Measurements from ENCODE around the gene SPCS1. TPM values are rescaled to one million over a fixed set of nuclear protein-coding genes. Genes with fewer than 3 reads are reported as not detected.

Gene SPCS1
- total and polyA plus RNA-seq, 9 of the 15 experiments (the other 6 are each of a cell fraction or from before 2014, with no cell fraction given), result 73.9 to 567 (median 127) TPM

- TF ChIP-seq, protein P1, sequence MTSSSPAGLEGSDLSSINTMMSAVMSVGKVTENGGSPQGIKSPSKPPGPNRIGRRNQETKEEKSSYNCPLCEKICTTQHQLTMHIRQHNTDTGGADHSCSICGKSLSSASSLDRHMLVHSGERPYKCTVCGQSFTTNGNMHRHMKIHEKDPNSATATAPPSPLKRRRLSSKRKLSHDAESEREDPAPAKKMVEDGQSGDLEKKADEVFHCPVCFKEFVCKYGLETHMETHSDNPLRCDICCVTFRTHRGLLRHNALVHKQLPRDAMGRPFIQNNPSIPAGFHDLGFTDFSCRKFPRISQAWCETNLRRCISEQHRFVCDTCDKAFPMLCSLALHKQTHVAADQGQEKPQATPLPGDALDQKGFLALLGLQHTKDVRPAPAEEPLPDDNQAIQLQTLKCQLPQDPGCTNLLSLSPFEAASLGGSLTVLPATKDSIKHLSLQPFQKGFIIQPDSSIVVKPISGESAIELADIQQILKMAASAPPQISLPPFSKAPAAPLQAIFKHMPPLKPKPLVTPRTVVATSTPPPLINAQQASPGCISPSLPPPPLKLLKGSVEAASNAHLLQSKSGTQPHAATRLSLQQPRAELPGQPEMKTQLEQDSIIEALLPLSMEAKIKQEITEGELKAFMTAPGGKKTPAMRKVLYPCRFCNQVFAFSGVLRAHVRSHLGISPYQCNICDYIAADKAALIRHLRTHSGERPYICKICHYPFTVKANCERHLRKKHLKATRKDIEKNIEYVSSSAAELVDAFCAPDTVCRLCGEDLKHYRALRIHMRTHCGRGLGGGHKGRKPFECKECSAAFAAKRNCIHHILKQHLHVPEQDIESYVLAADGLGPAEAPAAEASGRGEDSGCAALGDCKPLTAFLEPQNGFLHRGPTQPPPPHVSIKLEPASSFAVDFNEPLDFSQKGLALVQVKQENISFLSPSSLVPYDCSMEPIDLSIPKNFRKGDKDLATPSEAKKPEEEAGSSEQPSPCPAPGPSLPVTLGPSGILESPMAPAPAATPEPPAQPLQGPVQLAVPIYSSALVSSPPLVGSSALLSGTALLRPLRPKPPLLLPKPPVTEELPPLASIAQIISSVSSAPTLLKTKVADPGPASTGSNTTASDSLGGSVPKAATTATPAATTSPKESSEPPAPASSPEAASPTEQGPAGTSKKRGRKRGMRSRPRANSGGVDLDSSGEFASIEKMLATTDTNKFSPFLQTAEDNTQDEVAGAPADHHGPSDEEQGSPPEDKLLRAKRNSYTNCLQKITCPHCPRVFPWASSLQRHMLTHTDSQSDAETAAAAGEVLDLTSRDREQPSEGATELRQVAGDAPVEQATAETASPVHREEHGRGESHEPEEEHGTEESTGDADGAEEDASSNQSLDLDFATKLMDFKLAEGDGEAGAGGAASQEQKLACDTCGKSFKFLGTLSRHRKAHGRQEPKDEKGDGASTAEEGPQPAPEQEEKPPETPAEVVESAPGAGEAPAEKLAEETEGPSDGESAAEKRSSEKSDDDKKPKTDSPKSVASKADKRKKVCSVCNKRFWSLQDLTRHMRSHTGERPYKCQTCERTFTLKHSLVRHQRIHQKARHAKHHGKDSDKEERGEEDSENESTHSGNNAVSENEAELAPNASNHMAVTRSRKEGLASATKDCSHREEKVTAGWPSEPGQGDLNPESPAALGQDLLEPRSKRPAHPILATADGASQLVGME (CRISPR knock-in tag; IDR thresholded peaks at IDR 0.05), result no peak
- TF ChIP-seq SNRNP70 (optimal IDR thresholded peaks at IDR 0.05; ENCODE audit: low read depth, low read length) (no peak), CBFA2T3 (IDR thresholded peaks at IDR 0.05) (no peak), PCBP2 (IDR thresholded peaks at IDR 0.05; ENCODE audit: low read depth, low read length, poor library complexity, severe bottlenecking) (no peak), CEBPG (CRISPR knock-in tag; IDR thresholded peaks at IDR 0.05) (no peak), CEBPG (tag; conservative IDR thresholded peaks at IDR 0.05 in 1 of 2, IDR thresholded peaks at IDR 0.05 in 1 of 2) (no peak), HDAC3 (IDR thresholded peaks at IDR 0.05; ENCODE audit: borderline replicate concordance, partially characterized antibody) (no peak), SMARCA5 (IDR thresholded peaks at IDR 0.05) (no peak), EWSR1 (IDR thresholded peaks at IDR 0.05; ENCODE audit: borderline replicate concordance, low read depth, partially characterized antibody) (no peak), KHSRP (IDR thresholded peaks at IDR 0.05) (no peak), ZNF253 (CRISPR knock-in tag; conservative IDR thresholded peaks at IDR 0.05) (no peak), NFYB (IDR thresholded peaks at IDR 0.05; ENCODE audit: extremely low read depth, insufficient read length) (no peak), HNRNPK (IDR thresholded peaks at IDR 0.05; ENCODE audit: low read depth, low read length, poor library complexity, severe bottlenecking) (no peak), HDAC2 (IDR thresholded peaks at IDR 0.05) (peak; percentile 69), CTCF (IDR thresholded peaks at IDR 0.05 in 2 of 3, conservative IDR thresholded peaks at IDR 0.05 in 1 of 3; ENCODE audit: insufficient read depth in 2 of 3, low read depth in 1 of 3, low read length in 3 of 3) (no peak), PRDM10 (IDR thresholded peaks at IDR 0.05; ENCODE audit: partially characterized antibody) (no peak)
Observed at GRCh38 chr3:52685709-52686691, 19.9 kb upstream of the SPCS1 start, which contains the start of the genes GNL3 and PBRM1 (continued).

Measured in K562 (cell line).